H1 (cell line): ENCODE results near the gene RNF157. TPM values are rescaled to one million over a fixed set of nuclear protein-coding genes. Genes with fewer than 3 reads are reported as not detected.
A peak's percentile ranks its signal among the peaks of the same experiment; 100 is the strongest.

Source experiments
- CTCF ChIA-PET: fragments of 300-600 bp; sonication (Branson Sonifier 250); formaldehyde crosslinking; loops from one replicate; lab custom pipeline; 2021; ENCODE audit not compliant: partially characterized antibody; lab: Charles Lee
- POLR2A ChIA-PET: fragments of 300-600 bp; sonication (Branson Sonifier 250); formaldehyde crosslinking; loops from one replicate; lab custom pipeline; 2021; ENCODE audit warnings: inconsistent platforms; ENCODE audit not compliant: partially characterized antibody; lab: Charles Lee
- DNase-seq, 2 experiments: peaks; one replicate each; pipeline versions ENCODE4 v3.0.0 to v3.0.0-alpha.2; 2010 to 2022; ENCODE audit warnings: low spot score in 2 of 2, low read depth in 1 of 2, mixed read lengths in 1 of 2
- FAIRE-seq: peaks from 2 replicates; lab custom pipeline; 2011; peaks lifted over from hg19 to GRCh38; lab: Jason Lieb, UNC
- H2AFZ ChIP-seq: 2 replicates; pipeline ENCODE4 v1.8.1; 2012; ENCODE audit warnings: low read length, inconsistent platforms
- H2AK5ac ChIP-seq: 2 replicates; pipeline ENCODE4 v1.6.1; 2013; ENCODE audit warnings: low read depth, low read length
- H2BK120ac ChIP-seq: replicated peaks from 2 replicates; pipeline ENCODE3; 2013; ENCODE audit warnings: low read depth, low read length, inconsistent platforms
- H2BK12ac ChIP-seq: 2 replicates; pipeline ENCODE4 v1.6.1; 2013; ENCODE audit warnings: low read depth, low read length
- H2BK15ac ChIP-seq: 2 replicates; pipeline ENCODE4 v1.6.1; 2013; ENCODE audit warnings: low read length
- H2BK20ac ChIP-seq: 2 replicates; pipeline ENCODE4 v1.6.1; 2013; ENCODE audit warnings: low read length
- H2BK5ac ChIP-seq: 2 replicates; pipeline ENCODE4 v1.6.1; 2013; ENCODE audit warnings: low read depth, low read length
- H3K14ac ChIP-seq: 2 replicates; pipeline ENCODE4 v1.6.1; 2013; ENCODE audit warnings: inconsistent platforms; ENCODE audit not compliant: insufficient read length
- H3K18ac ChIP-seq: 2 replicates; pipeline ENCODE4 v1.6.1; 2013; ENCODE audit warnings: low read length; ENCODE audit errors: extremely low read depth
- H3K23ac ChIP-seq: 2 replicates; pipeline ENCODE4 v1.6.1; 2013; ENCODE audit warnings: inconsistent platforms; ENCODE audit not compliant: insufficient read length
- H3K23me2 ChIP-seq: 2 replicates; pipeline ENCODE4 v1.6.1; 2013; ENCODE audit warnings: low read depth, low read length
- H3K27ac ChIP-seq: 2 replicates; pipeline ENCODE4 v1.6.1; 2011; ENCODE audit warnings: low read depth, low read length, inconsistent platforms
- H3K27me3 ChIP-seq, 4 experiments: replicated peaks in 1 of 4; 1 replicate in 1 of 4; 2 replicates in 3 of 4; pipeline versions ENCODE4 v1.6.1 to v1.8.1; 2011 to 2013; ENCODE audit warnings: low read length in 3 of 4, mild to moderate bottlenecking in 3 of 4, inconsistent platforms in 2 of 4, mixed read lengths in 2 of 4, moderate library complexity in 1 of 4; ENCODE audit not compliant: control insufficient read depth in 3 of 4, insufficient read depth in 3 of 4; ENCODE audit errors: extremely low read depth in 1 of 4
- H3K36me3 ChIP-seq, 4 experiments: 2 replicates each; pipeline versions ENCODE4 v1.6.1 to v1.8.1; 2011 to 2013; ENCODE audit warnings: mild to moderate bottlenecking in 4 of 4, low read length in 3 of 4, moderate library complexity in 2 of 4, control low read depth in 1 of 4, inconsistent platforms in 1 of 4; ENCODE audit not compliant: insufficient read depth in 4 of 4, control insufficient read depth in 2 of 4
- H3K4ac ChIP-seq: replicated peaks from 2 replicates; pipeline ENCODE3; 2013; ENCODE audit warnings: low read length, low read depth, mixed read lengths, inconsistent platforms; ENCODE audit not compliant: insufficient read length
- H3K4me1 ChIP-seq, 4 experiments: replicated peaks in 1 of 4; 1 replicate in 1 of 4; 2 replicates in 3 of 4; pipeline versions ENCODE4 v1.6.1 to v1.8.1; 2011 to 2013; ENCODE audit warnings: low read length in 3 of 4, inconsistent platforms in 2 of 4, mixed read lengths in 1 of 4; ENCODE audit not compliant: insufficient read depth in 4 of 4, control insufficient read depth in 3 of 4
- H3K4me2 ChIP-seq, 2 experiments: 2 replicates each; pipeline versions ENCODE4 v1.6.1 to v1.8.1; 2011 to 2013; ENCODE audit warnings: low read depth in 2 of 2, low read length in 2 of 2, control low read depth in 1 of 2, inconsistent platforms in 1 of 2, mild to moderate bottlenecking in 1 of 2; ENCODE audit not compliant: insufficient read depth in 1 of 2
- H3K4me3 ChIP-seq, 4 experiments: fragments of 200-600, 300-600 bp in 1 of 4; sonication (generic), shearing (Covaris generic), sonication (Bioruptor Twin) in 1 of 4; 2 replicates each; pipeline versions ENCODE4 v1.5.1 to v1.8.1; 2011 to 2016; ENCODE audit warnings: low read length in 4 of 4, low read depth in 3 of 4, control low read depth in 2 of 4, inconsistent platforms in 2 of 4, mild to moderate bottlenecking in 2 of 4, mixed read lengths in 1 of 4, moderate library complexity in 1 of 4; ENCODE audit not compliant: insufficient read depth in 2 of 4; ENCODE audit errors: extremely low read depth in 1 of 4
- H3K56ac ChIP-seq: replicated peaks from 2 replicates; pipeline ENCODE3; 2013; ENCODE audit warnings: low read depth, mild to moderate bottlenecking, mixed read lengths, low read length, inconsistent platforms; ENCODE audit not compliant: insufficient read length
- H3K79me1 ChIP-seq: 2 replicates; pipeline ENCODE4 v1.6.1; 2013; ENCODE audit warnings: low read depth, low read length, control low read depth
- H3K79me2 ChIP-seq, 2 experiments: 2 replicates each; pipeline versions ENCODE4 v1.6.1 to v1.8.1; 2012 to 2013; ENCODE audit warnings: low read length in 2 of 2, mild to moderate bottlenecking in 2 of 2, inconsistent platforms in 1 of 2; ENCODE audit not compliant: insufficient read depth in 2 of 2, control insufficient read depth in 1 of 2
- H3K9ac ChIP-seq, 4 experiments: replicated peaks in 1 of 4; 1 replicate in 1 of 4; 2 replicates in 3 of 4; pipeline versions ENCODE4 v1.6.1 to v1.8.1; 2011 to 2013; ENCODE audit warnings: low read depth in 3 of 4, low read length in 3 of 4, control low read depth in 2 of 4, mild to moderate bottlenecking in 2 of 4, moderate library complexity in 2 of 4, inconsistent platforms in 1 of 4; ENCODE audit errors: extremely low read depth in 1 of 4
- H3K9me3 ChIP-seq, 2 experiments: 2 replicates each; pipeline versions ENCODE4 v1.6.1 to v1.8.1; 2012 to 2013; ENCODE audit warnings: mild to moderate bottlenecking in 2 of 2, moderate library complexity in 2 of 2, control low read depth in 1 of 2, inconsistent platforms in 1 of 2, low read depth in 1 of 2, low read length in 1 of 2, mixed read lengths in 1 of 2; ENCODE audit not compliant: insufficient read depth in 2 of 2
- H4K20me1 ChIP-seq, 2 experiments: replicated peaks in 1 of 2; 2 replicates each; pipeline versions ENCODE3 to v1.8.1; 2011 to 2013; ENCODE audit warnings: inconsistent platforms in 2 of 2, low read length in 2 of 2, mild to moderate bottlenecking in 1 of 2; ENCODE audit not compliant: insufficient read depth in 2 of 2, control insufficient read depth in 1 of 2
- H4K5ac ChIP-seq: 2 replicates; pipeline ENCODE4 v1.6.1; 2013; ENCODE audit warnings: low read length, low read depth, mixed read lengths, inconsistent platforms; ENCODE audit not compliant: insufficient read length
- H4K8ac ChIP-seq: 2 replicates; pipeline ENCODE4 v1.8.0; 2013; ENCODE audit warnings: mild to moderate bottlenecking, moderate library complexity, low read length, inconsistent platforms; ENCODE audit not compliant: insufficient read depth; ENCODE audit errors: extremely low read depth
- H4K91ac ChIP-seq: replicated peaks from 2 replicates; pipeline ENCODE3; 2013; ENCODE audit warnings: low read length, mixed read lengths, inconsistent platforms; ENCODE audit not compliant: insufficient read length
- EP300 ChIP-seq, 2 experiments: IDR thresholded peaks; 1 replicate in 1 of 2; 2 replicates in 1 of 2; pipeline ENCODE4 v1.6.1; 2011 to 2012; ENCODE audit warnings: low read depth in 2 of 2, low read length in 2 of 2, mild to moderate bottlenecking in 2 of 2, borderline replicate concordance in 1 of 2, inconsistent platforms in 1 of 2, moderate library complexity in 1 of 2
- GTF2F1 ChIP-seq: IDR thresholded peaks from 2 replicates; pipeline ENCODE4 v1.6.1; 2012; ENCODE audit warnings: low read depth, low read length, improper control_type of control experiment, borderline replicate concordance
- MAFK ChIP-seq: IDR thresholded peaks from 2 replicates; pipeline ENCODE4 v1.6.1; 2012; ENCODE audit warnings: low read depth, mild to moderate bottlenecking, improper control_type of control experiment, low read length
- POLR2A ChIP-seq, 2 experiments: IDR thresholded peaks; 1 replicate in 1 of 2; 2 replicates in 1 of 2; pipeline ENCODE4 v1.6.1; 2011; ENCODE audit warnings: low read depth in 2 of 2, low read length in 2 of 2, mild to moderate bottlenecking in 2 of 2; ENCODE audit errors: control extremely low read depth in 1 of 2
- SIRT6 ChIP-seq: IDR thresholded peaks from one replicate; pipeline ENCODE4 v1.7.1; 2012; ENCODE audit warnings: low read length, inconsistent platforms
- SIX5 ChIP-seq: IDR thresholded peaks from 2 replicates; pipeline ENCODE4 v1.6.1; 2011; ENCODE audit warnings: mild to moderate bottlenecking, low read depth, low read length
- TAF1 ChIP-seq: IDR thresholded peaks from 2 replicates; pipeline ENCODE4 v1.6.1; 2011; ENCODE audit warnings: mild to moderate bottlenecking, low read depth, low read length
- TBP ChIP-seq: IDR thresholded peaks from 2 replicates; pipeline ENCODE4 v1.6.1; 2011; ENCODE audit warnings: low read depth, low read length, improper control_type of control experiment
- TEAD4 ChIP-seq: IDR thresholded peaks from 2 replicates; pipeline ENCODE4 v1.6.1; 2012; ENCODE audit warnings: low read depth, low read length, inconsistent platforms, mixed read lengths
- WGBS, 2 experiments: shearing (Covaris generic) in 1 of 2; methylation state at CpG; one replicate each; pipeline versions ENCODE4 v1.1.6 to v1.1.7; 2013 to 2015; ENCODE audit warnings: low lambda C conversion rate in 2 of 2, mixed read lengths in 2 of 2, inconsistent platforms in 1 of 2, low coverage in 1 of 2, missing lambda C conversion rate in 1 of 2; ENCODE audit not compliant: insufficient replicate concordance in 2 of 2, insufficient coverage in 1 of 2, insufficient read length in 1 of 2; ENCODE audit errors: extremely low coverage in 1 of 2, missing lambda C conversion rate in 1 of 2; 5-methylcytosine and 5-hydroxymethylcytosine counted together
- polyA plus RNA-seq, 7 experiments: library from polyadenylated mRNA; depleted of rRNA in 3 of 7; stranded (reverse) in 5 of 7; unstranded in 2 of 7; fragments of >200 nt in 5 of 7; fragments of 200-250 nt in 2 of 7; gene quantifications; 1 replicate in 5 of 7; 2 replicates in 1 of 7; 4 replicates in 1 of 7; pipeline versions ENCODE4 v1.2.1 to v1.2.3, GENCODE V29; 2011 to 2013; ENCODE audit warnings: missing spikeins in 2 of 7, mixed read lengths in 2 of 7
- total RNA-seq: library from RNA; stranded (reverse); fragmentation: NEBNext Ultra II Directional; extraction: Animal tissue kit (Norgen Biotek cat#: 25700); gene quantifications from 2 replicates; pipeline ENCODE4 v1.2.1, GENCODE V29; 2021
- TF ChIP-seq, protein P1 (sequence below), 3 experiments: IDR thresholded peaks; 1 replicate in 2 of 3; 2 replicates in 1 of 3; pipeline versions ENCODE4 v1.5.1 to v1.6.1; 2011; ENCODE audit warnings: low read length in 3 of 3, mild to moderate bottlenecking in 3 of 3, inconsistent platforms in 2 of 3, low read depth in 1 of 3, moderate library complexity in 1 of 3; ENCODE audit not compliant: insufficient read depth in 1 of 3; ENCODE audit errors: control extremely low read depth in 1 of 3
- TF ChIP-seq, protein P2 (sequence below): IDR thresholded peaks from 2 replicates; pipeline ENCODE4 v1.6.1; 2011; ENCODE audit warnings: low read length, improper control_type of control experiment

RNF157 gene
- total and polyA plus RNA-seq, 2 of the 8 experiments (the other 6 are each of a cell fraction or from before 2014, with no cell fraction given), result 13.4 to 16.7 TPM

DNA sequence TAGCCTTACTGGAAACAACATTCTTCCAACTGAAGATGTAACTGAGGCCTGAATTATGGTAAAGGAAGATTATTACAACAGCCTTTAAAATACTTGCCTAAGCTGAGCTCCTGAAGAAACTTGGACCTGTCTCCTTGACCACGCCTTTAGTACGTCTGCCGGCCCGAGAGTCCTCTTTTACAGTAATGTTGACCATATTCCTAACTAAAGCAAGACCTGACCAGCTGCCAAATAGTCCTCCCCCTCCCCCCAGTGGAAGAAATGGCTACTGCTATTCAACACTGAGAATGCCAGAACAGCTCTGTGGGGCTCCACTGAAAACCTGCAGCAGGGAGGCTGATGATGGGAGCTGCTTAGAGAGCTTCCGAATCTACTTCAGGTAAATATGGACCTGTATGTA lies 86.7 kb downstream of the RNF157 start:
- H2AFZ ChIP-seq, result no peak overlapping the region
- no peak overlapping the region for H2AK5ac ChIP-seq
- H4K91ac ChIP-seq, result no peak overlapping the region
- H2BK20ac ChIP-seq, result no peak overlapping the region
- FAIRE-seq (no peak), DNase-seq (no peak)
- no peak overlapping the region for H3K23ac ChIP-seq
- POLR2A ChIA-PET, result interaction anchor here (1.3 to 2.2 kb wide), 2 partner anchors 11 to 18 kb away, joined by 6 to 10 read pairs; no protein-coding TSS in a partner anchor
- no peak overlapping the region for H2BK12ac ChIP-seq
- no peaks in the 10 kb centered on the region for H3K79me2 ChIP-seq
- H4K20me1 ChIP-seq, result no peaks in the 10 kb centered on the region
- H3K27me3 ChIP-seq, result no peaks in the 10 kb centered on the region
- no peaks in the 10 kb centered on the region for H3K36me3 ChIP-seq
- H3K23me2 ChIP-seq, result no peaks in the 10 kb centered on the region
- H3K56ac ChIP-seq, result no peak overlapping the region
- no peak overlapping the region for H3K14ac ChIP-seq
- no peak overlapping the region for H2BK120ac ChIP-seq
- H4K5ac ChIP-seq, result no peak overlapping the region
- CTCF ChIA-PET, result interaction anchor here (0.6 to 24.4 kb wide), 16 partner anchors 10 to 1125 kb away, joined by 3 to 778 read pairs (median 4); partner anchors contain the start of genes EXOC7 and FOXJ1
- H3K18ac ChIP-seq, result no peak overlapping the region
- no peak overlapping the region for H3K4ac ChIP-seq
- H2BK15ac ChIP-seq, result no peak overlapping the region
- no peak overlapping the region for H4K8ac ChIP-seq
- H3K9ac ChIP-seq, result no peak overlapping the region
- no peak overlapping the region for H2BK5ac ChIP-seq
- H3K4me3 ChIP-seq, result no peak overlapping the region
- WGBS, 2 experiments, result 87% methylated on average over 5 of the region's 5 CpGs; no CpG with 5 or more reads in 1 of the 2 experiments
- H3K9me3 ChIP-seq, result no peaks in the 10 kb centered on the region
- no peaks in the 10 kb centered on the region for H3K79me1 ChIP-seq
- H3K4me2 ChIP-seq, result 0 out of 4 replicates have a peak overlapping the region, but pooled peaks of 1 of the 2 experiments have one; percentile 3
- H3K4me1 ChIP-seq, result peaks cover 0 to 13% (median 10%) of the 10 kb centered on the region in 4 experiments; a peak in 5 of 7 replicates
- no peak overlapping the region for H3K27ac ChIP-seq
- no peak for TF ChIP-seq POLR2A (IDR thresholded peaks at IDR 0.05; ENCODE audit: control extremely low read depth in 1 of 2, low read depth in 2 of 2, low read length in 2 of 2)
- TF ChIP-seq MAFK, result no peak
- no peak for TF ChIP-seq TAF1
- TF ChIP-seq SIRT6, result no peak
- TF ChIP-seq, protein P1, sequence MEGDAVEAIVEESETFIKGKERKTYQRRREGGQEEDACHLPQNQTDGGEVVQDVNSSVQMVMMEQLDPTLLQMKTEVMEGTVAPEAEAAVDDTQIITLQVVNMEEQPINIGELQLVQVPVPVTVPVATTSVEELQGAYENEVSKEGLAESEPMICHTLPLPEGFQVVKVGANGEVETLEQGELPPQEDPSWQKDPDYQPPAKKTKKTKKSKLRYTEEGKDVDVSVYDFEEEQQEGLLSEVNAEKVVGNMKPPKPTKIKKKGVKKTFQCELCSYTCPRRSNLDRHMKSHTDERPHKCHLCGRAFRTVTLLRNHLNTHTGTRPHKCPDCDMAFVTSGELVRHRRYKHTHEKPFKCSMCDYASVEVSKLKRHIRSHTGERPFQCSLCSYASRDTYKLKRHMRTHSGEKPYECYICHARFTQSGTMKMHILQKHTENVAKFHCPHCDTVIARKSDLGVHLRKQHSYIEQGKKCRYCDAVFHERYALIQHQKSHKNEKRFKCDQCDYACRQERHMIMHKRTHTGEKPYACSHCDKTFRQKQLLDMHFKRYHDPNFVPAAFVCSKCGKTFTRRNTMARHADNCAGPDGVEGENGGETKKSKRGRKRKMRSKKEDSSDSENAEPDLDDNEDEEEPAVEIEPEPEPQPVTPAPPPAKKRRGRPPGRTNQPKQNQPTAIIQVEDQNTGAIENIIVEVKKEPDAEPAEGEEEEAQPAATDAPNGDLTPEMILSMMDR (IDR thresholded peaks at IDR 0.05; ENCODE audit: control extremely low read depth in 1 of 3, insufficient read depth in 1 of 3, low read depth in 1 of 3, low read length in 3 of 3), result peak; percentile 28 to 58 (median 54)
- TF ChIP-seq SIX5, result no peak
- TF ChIP-seq, protein P2, sequence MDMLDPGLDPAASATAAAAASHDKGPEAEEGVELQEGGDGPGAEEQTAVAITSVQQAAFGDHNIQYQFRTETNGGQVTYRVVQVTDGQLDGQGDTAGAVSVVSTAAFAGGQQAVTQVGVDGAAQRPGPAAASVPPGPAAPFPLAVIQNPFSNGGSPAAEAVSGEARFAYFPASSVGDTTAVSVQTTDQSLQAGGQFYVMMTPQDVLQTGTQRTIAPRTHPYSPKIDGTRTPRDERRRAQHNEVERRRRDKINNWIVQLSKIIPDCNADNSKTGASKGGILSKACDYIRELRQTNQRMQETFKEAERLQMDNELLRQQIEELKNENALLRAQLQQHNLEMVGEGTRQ, result no peak
- TF ChIP-seq EP300 (IDR thresholded peaks at IDR 0.05; ENCODE audit: borderline replicate concordance in 1 of 2, low read depth in 2 of 2, low read length in 2 of 2), result no peak
- TF ChIP-seq TEAD4, result peak; percentile 76
- TF ChIP-seq GTF2F1, result no peak
- no peak for TF ChIP-seq TBP
